Fibroblast of pulmonary artery (primary cell): ENCODE measurements around the gene SLC35F4.

Source experiments
- DNase-seq: peaks from one replicate; pipeline ENCODE4 v3.0.0-alpha.2; 2010; ENCODE audit warnings: low read depth
- H3K4me3 ChIP-seq: replicated peaks from 2 replicates; pipeline ENCODE4 v1.5.1; 2011; ENCODE audit warnings: low read depth, mild to moderate bottlenecking, control low read depth, low read length, moderate library complexity
- TF ChIP-seq, protein P1 (sequence below): IDR thresholded peaks from 2 replicates; pipeline ENCODE4 v1.5.1; 2011; ENCODE audit warnings: mild to moderate bottlenecking, control low read depth, low read length, inconsistent platforms; ENCODE audit errors: missing control alignments

The SLC35F4 gene

DNA sequence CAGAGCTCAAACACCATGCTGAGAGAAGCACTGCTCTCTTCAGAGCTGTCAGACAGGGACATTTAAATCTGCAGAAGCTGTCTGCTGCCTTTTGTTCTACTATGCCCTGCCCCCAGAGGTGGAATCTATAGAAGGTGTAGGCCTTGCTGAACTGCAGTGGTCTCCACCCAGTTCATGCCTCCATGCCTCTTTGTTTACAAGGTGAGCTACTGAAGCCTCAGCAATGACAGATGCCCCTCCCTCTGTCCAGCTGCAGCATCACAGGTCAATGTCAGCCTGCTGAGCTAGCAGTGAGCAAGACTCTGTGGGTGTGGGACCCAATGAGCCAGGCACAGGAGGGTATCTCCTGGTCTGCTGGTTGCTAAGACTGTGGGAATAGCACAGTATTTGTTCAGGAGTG, 346.8 kb downstream of the SLC35F4 start:
- no peak overlapping the region for H3K4me3 ChIP-seq
- DNase-seq: no peak
- TF ChIP-seq, protein P1, sequence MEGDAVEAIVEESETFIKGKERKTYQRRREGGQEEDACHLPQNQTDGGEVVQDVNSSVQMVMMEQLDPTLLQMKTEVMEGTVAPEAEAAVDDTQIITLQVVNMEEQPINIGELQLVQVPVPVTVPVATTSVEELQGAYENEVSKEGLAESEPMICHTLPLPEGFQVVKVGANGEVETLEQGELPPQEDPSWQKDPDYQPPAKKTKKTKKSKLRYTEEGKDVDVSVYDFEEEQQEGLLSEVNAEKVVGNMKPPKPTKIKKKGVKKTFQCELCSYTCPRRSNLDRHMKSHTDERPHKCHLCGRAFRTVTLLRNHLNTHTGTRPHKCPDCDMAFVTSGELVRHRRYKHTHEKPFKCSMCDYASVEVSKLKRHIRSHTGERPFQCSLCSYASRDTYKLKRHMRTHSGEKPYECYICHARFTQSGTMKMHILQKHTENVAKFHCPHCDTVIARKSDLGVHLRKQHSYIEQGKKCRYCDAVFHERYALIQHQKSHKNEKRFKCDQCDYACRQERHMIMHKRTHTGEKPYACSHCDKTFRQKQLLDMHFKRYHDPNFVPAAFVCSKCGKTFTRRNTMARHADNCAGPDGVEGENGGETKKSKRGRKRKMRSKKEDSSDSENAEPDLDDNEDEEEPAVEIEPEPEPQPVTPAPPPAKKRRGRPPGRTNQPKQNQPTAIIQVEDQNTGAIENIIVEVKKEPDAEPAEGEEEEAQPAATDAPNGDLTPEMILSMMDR: no peak
